Parathyroid adenoma (tissue), 2 donors: ENCODE data around the gene ARHGAP15.

Experiments used
- H2AFZ ChIP-seq: fragments of 300-600 bp; sonication (generic); one replicate; pipeline ENCODE4 v1.7.0; 2017; ENCODE audit warnings: antibody characterized with exemption, mild to moderate bottlenecking
- H3K27ac ChIP-seq: fragments of 300-600 bp; sonication (generic); one replicate; pipeline ENCODE4 v1.7.0; 2017
- H3K27me3 ChIP-seq: fragments of 300-600 bp; sonication (generic); one replicate; pipeline ENCODE4 v1.7.0; 2017; ENCODE audit warnings: low read length; ENCODE audit not compliant: control insufficient read depth, insufficient read depth
- H3K36me3 ChIP-seq: fragments of 300-600 bp; sonication (generic); one replicate; pipeline ENCODE4 v1.7.0; 2017; ENCODE audit warnings: low read length; ENCODE audit not compliant: control insufficient read depth, insufficient read depth
- H3K4me1 ChIP-seq: fragments of 300-600 bp; sonication (generic); one replicate; pipeline ENCODE4 v1.7.0; 2017; ENCODE audit warnings: control low read depth
- H3K4me2 ChIP-seq: fragments of 300-600 bp; sonication (generic); one replicate; pipeline ENCODE4 v1.7.0; 2017; ENCODE audit warnings: low read length
- H3K4me3 ChIP-seq: fragments of 300-600 bp; sonication (generic); one replicate; pipeline ENCODE4 v1.7.0; 2017; ENCODE audit warnings: low read depth, low read length
- H3K79me2 ChIP-seq: fragments of 300-600 bp; sonication (generic); one replicate; pipeline ENCODE4 v1.7.0; 2017; ENCODE audit warnings: control low read depth
- H3K9ac ChIP-seq: fragments of 300-600 bp; sonication (generic); one replicate; pipeline ENCODE4 v1.7.0; 2017; ENCODE audit warnings: mild to moderate bottlenecking
- H3K9me3 ChIP-seq: fragments of 300-600 bp; sonication (generic); one replicate; pipeline ENCODE4 v1.7.0; 2017; ENCODE audit warnings: low read length; ENCODE audit not compliant: control insufficient read depth
- TF ChIP-seq, protein P1 (sequence below): fragments of 300-600 bp; sonication (generic); IDR thresholded peaks from one replicate; pipeline ENCODE4 v1.7.0; 2017; ENCODE audit warnings: antibody characterized with exemption, mild to moderate bottlenecking
- donor health status: primary hyperparathyroidism.

The ARHGAP15 gene

GRCh38 chr2:143698352-143698751 lies 569.1 kb downstream of the ARHGAP15 start:
- H3K9me3 ChIP-seq = no peaks in the 10 kb centered on the region
- H3K36me3 ChIP-seq = no peaks in the 10 kb centered on the region
- H3K9ac ChIP-seq = no peak overlapping the region
- no peak overlapping the region for H3K27ac ChIP-seq
- H3K4me2 ChIP-seq = no peak overlapping the region
- H3K4me3 ChIP-seq = no peak overlapping the region
- H2AFZ ChIP-seq = no peak overlapping the region
- H3K79me2 ChIP-seq = no peaks in the 10 kb centered on the region
- TF ChIP-seq, protein P1, sequence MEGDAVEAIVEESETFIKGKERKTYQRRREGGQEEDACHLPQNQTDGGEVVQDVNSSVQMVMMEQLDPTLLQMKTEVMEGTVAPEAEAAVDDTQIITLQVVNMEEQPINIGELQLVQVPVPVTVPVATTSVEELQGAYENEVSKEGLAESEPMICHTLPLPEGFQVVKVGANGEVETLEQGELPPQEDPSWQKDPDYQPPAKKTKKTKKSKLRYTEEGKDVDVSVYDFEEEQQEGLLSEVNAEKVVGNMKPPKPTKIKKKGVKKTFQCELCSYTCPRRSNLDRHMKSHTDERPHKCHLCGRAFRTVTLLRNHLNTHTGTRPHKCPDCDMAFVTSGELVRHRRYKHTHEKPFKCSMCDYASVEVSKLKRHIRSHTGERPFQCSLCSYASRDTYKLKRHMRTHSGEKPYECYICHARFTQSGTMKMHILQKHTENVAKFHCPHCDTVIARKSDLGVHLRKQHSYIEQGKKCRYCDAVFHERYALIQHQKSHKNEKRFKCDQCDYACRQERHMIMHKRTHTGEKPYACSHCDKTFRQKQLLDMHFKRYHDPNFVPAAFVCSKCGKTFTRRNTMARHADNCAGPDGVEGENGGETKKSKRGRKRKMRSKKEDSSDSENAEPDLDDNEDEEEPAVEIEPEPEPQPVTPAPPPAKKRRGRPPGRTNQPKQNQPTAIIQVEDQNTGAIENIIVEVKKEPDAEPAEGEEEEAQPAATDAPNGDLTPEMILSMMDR = no peak
- no peaks in the 10 kb centered on the region for H3K4me1 ChIP-seq
- H3K27me3 ChIP-seq = no peaks in the 10 kb centered on the region

- no peak overlapping the region for H3K9ac ChIP-seq
- H3K27me3 ChIP-seq = no peaks in the 10 kb centered on the region
- TF ChIP-seq, protein P1 = no peak
- H3K4me1 ChIP-seq = no peaks in the 10 kb centered on the region
- no peak overlapping the region for H3K4me2 ChIP-seq
- no peak overlapping the region for H3K4me3 ChIP-seq
- H3K27ac ChIP-seq = no peak overlapping the region
- H3K79me2 ChIP-seq = no peaks in the 10 kb centered on the region
- no peaks in the 10 kb centered on the region for H3K9me3 ChIP-seq
- no peaks in the 10 kb centered on the region for H3K36me3 ChIP-seq
- no peak overlapping the region for H2AFZ ChIP-seq
Measured at GRCh38 chr2:143698888-143699570, 569.8 kb downstream of the ARHGAP15 start.

DNA sequence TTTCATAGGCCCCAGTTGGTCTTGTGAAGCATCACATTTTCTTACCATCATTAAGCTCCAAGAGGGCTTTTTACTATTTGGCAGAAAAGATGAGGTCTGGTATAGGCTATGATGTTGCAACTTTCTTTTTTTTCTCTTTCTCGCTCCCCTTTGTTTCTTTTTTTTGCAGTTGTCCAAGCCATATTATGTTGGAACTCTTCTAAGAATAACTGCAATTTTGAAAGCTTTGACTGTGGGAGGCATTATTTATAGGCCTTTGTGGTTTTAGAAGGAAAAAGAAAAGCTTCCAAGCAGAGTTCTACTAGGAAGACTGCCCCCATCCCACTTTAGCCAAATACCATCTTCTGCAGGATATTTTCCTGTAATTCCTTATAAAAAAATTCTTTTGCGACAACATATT lies 571.6 kb downstream of the ARHGAP15 start:
- no peaks in the 10 kb centered on the region for H3K4me1 ChIP-seq
- no peaks in the 10 kb centered on the region for H3K36me3 ChIP-seq
- H3K4me2 ChIP-seq = no peak overlapping the region
- no peak overlapping the region for H3K9ac ChIP-seq
- H3K27me3 ChIP-seq = no peaks in the 10 kb centered on the region
- TF ChIP-seq, protein P1 = no peak
- H3K4me3 ChIP-seq = no peak overlapping the region
- no peaks in the 10 kb centered on the region for H3K79me2 ChIP-seq
- H2AFZ ChIP-seq = no peak overlapping the region
- no peaks in the 10 kb centered on the region for H3K9me3 ChIP-seq
- H3K27ac ChIP-seq = no peak overlapping the region

- H3K4me2 ChIP-seq = no peak overlapping the region
- H3K9me3 ChIP-seq = no peaks in the 10 kb centered on the region
- no peaks in the 10 kb centered on the region for H3K79me2 ChIP-seq
- no peaks in the 10 kb centered on the region for H3K36me3 ChIP-seq
- no peak overlapping the region for H2AFZ ChIP-seq
- no peaks in the 10 kb centered on the region for H3K27me3 ChIP-seq
- TF ChIP-seq, protein P1 = no peak
- H3K4me1 ChIP-seq = no peaks in the 10 kb centered on the region
- no peak overlapping the region for H3K9ac ChIP-seq
- no peak overlapping the region for H3K4me3 ChIP-seq
- no peak overlapping the region for H3K27ac ChIP-seq
Measured at GRCh38 chr2:143701785-143702184, 572.6 kb downstream of the ARHGAP15 start.

GRCh38 chr2:143702931-143703330 lies 573.7 kb downstream of the ARHGAP15 start:
- no peak overlapping the region for H3K4me3 ChIP-seq
- no peak overlapping the region for H3K27ac ChIP-seq
- no peaks in the 10 kb centered on the region for H3K4me1 ChIP-seq
- no peak overlapping the region for H2AFZ ChIP-seq
- H3K9me3 ChIP-seq = no peaks in the 10 kb centered on the region
- H3K27me3 ChIP-seq = no peaks in the 10 kb centered on the region
- TF ChIP-seq, protein P1 = no peak
- H3K36me3 ChIP-seq = no peaks in the 10 kb centered on the region
- H3K9ac ChIP-seq = no peak overlapping the region
- H3K4me2 ChIP-seq = no peak overlapping the region
- H3K79me2 ChIP-seq = no peaks in the 10 kb centered on the region
